ENCODE measurements around the gene OTULIN. TPM values are rescaled to one million over a fixed set of nuclear protein-coding genes. Genes with fewer than 3 reads are reported as not detected.

OTULIN gene
- total RNA-seq, 4 donors from 2014 or later = 23.9 to 38.6 (median 34.5) TPM

DNA sequence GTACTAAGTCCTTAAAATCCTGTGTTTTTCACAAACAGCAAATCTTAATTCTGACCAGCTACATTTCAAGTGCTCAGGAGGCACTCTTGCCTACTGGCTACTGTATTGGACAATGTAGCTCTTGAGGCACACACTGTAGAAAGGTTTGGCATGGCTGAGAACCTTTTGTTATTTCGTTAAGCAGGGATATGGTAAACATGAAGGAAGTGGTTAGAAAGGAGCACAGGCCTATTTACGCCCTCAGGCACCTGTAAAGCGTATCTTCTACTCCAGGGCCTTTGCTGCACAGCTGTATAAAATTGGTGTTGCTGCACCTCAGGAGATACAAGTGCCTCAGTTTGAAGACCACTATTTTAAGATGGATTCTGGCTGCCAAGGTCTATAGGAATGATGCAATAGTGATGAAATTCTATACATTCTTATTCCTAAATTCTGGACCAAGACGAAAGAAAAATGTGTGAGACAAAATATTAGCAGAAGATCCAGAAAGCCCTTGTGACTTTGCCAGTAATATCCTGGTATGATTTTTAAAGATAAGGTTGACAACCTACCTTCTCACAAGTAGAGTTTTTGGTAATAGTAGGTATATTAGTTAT lies 9.3 kb upstream of the OTULIN start:
- TF ChIP-seq, protein P1, sequence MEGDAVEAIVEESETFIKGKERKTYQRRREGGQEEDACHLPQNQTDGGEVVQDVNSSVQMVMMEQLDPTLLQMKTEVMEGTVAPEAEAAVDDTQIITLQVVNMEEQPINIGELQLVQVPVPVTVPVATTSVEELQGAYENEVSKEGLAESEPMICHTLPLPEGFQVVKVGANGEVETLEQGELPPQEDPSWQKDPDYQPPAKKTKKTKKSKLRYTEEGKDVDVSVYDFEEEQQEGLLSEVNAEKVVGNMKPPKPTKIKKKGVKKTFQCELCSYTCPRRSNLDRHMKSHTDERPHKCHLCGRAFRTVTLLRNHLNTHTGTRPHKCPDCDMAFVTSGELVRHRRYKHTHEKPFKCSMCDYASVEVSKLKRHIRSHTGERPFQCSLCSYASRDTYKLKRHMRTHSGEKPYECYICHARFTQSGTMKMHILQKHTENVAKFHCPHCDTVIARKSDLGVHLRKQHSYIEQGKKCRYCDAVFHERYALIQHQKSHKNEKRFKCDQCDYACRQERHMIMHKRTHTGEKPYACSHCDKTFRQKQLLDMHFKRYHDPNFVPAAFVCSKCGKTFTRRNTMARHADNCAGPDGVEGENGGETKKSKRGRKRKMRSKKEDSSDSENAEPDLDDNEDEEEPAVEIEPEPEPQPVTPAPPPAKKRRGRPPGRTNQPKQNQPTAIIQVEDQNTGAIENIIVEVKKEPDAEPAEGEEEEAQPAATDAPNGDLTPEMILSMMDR (IDR thresholded peaks at IDR 0.05) = no peak
- TF ChIP-seq POLR2A (IDR thresholded peaks at IDR 0.05) = no peak
- H3K4me3 ChIP-seq = no peak overlapping the region
- no peak overlapping the region for H3K27ac ChIP-seq
- intact Hi-C loops (cut with DNase I) = no loop called here
- no peaks in the 10 kb centered on the region for H3K27me3 ChIP-seq
- H3K36me3 ChIP-seq = no peaks in the 10 kb centered on the region
- 31 to 39% methylated on average over 4 of the region's 4 CpGs for WGBS, 2 donors
- H3K4me1 ChIP-seq = peaks cover 0 to 13% (median 6%) of the 10 kb centered on the region in 3 donors
- DNase-seq = no peak
- H3K9me3 ChIP-seq = no peaks in the 10 kb centered on the region

- no peak overlapping the region for H3K4me3 ChIP-seq
- H3K27me3 ChIP-seq = no peaks in the 10 kb centered on the region
- H3K4me1 ChIP-seq = peaks cover 8 to 30% (median 16%) of the 10 kb centered on the region in 3 donors
- H3K36me3 ChIP-seq = no peaks in the 10 kb centered on the region
- DNase-seq = no peak
- intact Hi-C loops (cut with DNase I) = no loop called here
- no peak overlapping the region for H3K27ac ChIP-seq
- H3K9me3 ChIP-seq = no peaks in the 10 kb centered on the region
- 40 to 42% methylated on average over 2 of the region's 2 CpGs for WGBS, 2 donors
- no peak for TF ChIP-seq POLR2A (IDR thresholded peaks at IDR 0.05)
- TF ChIP-seq, protein P1 (IDR thresholded peaks at IDR 0.05) = no peak
Measured at GRCh38 chr5:14656898-14657297, 7.6 kb upstream of the OTULIN start.

- no peak overlapping the region for H3K4me3 ChIP-seq
- H3K9me3 ChIP-seq = no peaks in the 10 kb centered on the region
- DNase-seq = no peak
- intact Hi-C loops (cut with DNase I) = no loop called here
- 48 to 66% methylated on average over 3 of the region's 3 CpGs for WGBS, 2 donors
- H3K27me3 ChIP-seq = no peaks in the 10 kb centered on the region
- peak overlapping the region in 3 of 4 donors; percentile 45 to 76 (median 68) for H3K27ac ChIP-seq
- peaks cover 12 to 49% (median 25%) of the 10 kb centered on the region in 3 donors for H3K4me1 ChIP-seq
- H3K36me3 ChIP-seq = no peaks in the 10 kb centered on the region
- TF ChIP-seq POLR2A (IDR thresholded peaks at IDR 0.05) = no peak
- TF ChIP-seq, protein P1 (IDR thresholded peaks at IDR 0.05) = no peak
Measured at GRCh38 chr5:14659821-14660607, 4.5 kb upstream of the OTULIN start.

- H3K27ac ChIP-seq = peak overlapping the region; percentile 29 to 76 (median 56)
- no peak for DNase-seq
- TF ChIP-seq, protein P1 (IDR thresholded peaks at IDR 0.05) = no peak
- no peak for TF ChIP-seq POLR2A (IDR thresholded peaks at IDR 0.05)
- no peaks in the 10 kb centered on the region for H3K27me3 ChIP-seq
- H3K36me3 ChIP-seq = no peaks in the 10 kb centered on the region
- H3K4me1 ChIP-seq = peaks cover 18 to 53% (median 29%) of the 10 kb centered on the region in 3 donors
- 40 to 54% methylated on average over 2 of the region's 2 CpGs for WGBS, 2 donors
- H3K4me3 ChIP-seq = no peak overlapping the region
- intact Hi-C loops (cut with DNase I) = no loop called here
- no peaks in the 10 kb centered on the region for H3K9me3 ChIP-seq
Measured at GRCh38 chr5:14660833-14661232, 3.7 kb upstream of the OTULIN start.

GRCh38 chr5:14662721-14663260 lies 1.7 kb upstream of the OTULIN start:
- WGBS, 2 donors = 85 to 89% methylated on average over 7 of the region's 7 CpGs
- intact Hi-C loops (cut with DNase I) = no loop called here
- no peaks in the 10 kb centered on the region for H3K9me3 ChIP-seq
- no peaks in the 10 kb centered on the region for H3K36me3 ChIP-seq
- DNase-seq = no peak
- H3K4me1 ChIP-seq = peaks cover 28 to 73% (median 45%) of the 10 kb centered on the region in 3 donors
- TF ChIP-seq, protein P1 (IDR thresholded peaks at IDR 0.05) = no peak
- no peak for TF ChIP-seq POLR2A (IDR thresholded peaks at IDR 0.05)
- H3K27ac ChIP-seq = peak overlapping the region in 3 of 4 donors; percentile 91 to 99 (median 98)
- peak overlapping the region in 1 of 4 donors; percentile 93 for H3K4me3 ChIP-seq
- H3K27me3 ChIP-seq = no peaks in the 10 kb centered on the region

Data from esophagus squamous epithelium (tissue), 5 donors.